ENCODE data around the gene SCO2.

SCO2 gene

GRCh38 chr22:50518606-50519005, 6.8 kb downstream of the SCO2 start:
- no peak for TF ChIP-seq CTCF (IDR thresholded peaks at IDR 0.05; ENCODE audit: low read depth, low read length, missing control alignments)
- peaks cover 18% of the 10 kb centered on the region for H3K36me3 ChIP-seq (replicated peaks)
- no peak overlapping the region for H3K4me3 ChIP-seq (ENCODE audit: low read depth, low read length)
- in situ Hi-C loops (cut with HindIII; ENCODE audit: low pct_ligation_motif_present, low sequenced_read_pairs) = no loop called here
- DNase-seq = no peak
- no peak overlapping the region for H3K27ac ChIP-seq
- no peaks in the 10 kb centered on the region for H3K27me3 ChIP-seq (replicated peaks)

- H3K27me3 ChIP-seq (replicated peaks) = no peaks in the 10 kb centered on the region
- no peak for DNase-seq
- peaks cover 9% of the 10 kb centered on the region for H3K36me3 ChIP-seq (replicated peaks)
- in situ Hi-C loops (cut with HindIII; ENCODE audit: low pct_ligation_motif_present, low sequenced_read_pairs) = no loop called here
- no peak overlapping the region for H3K27ac ChIP-seq
- no peak overlapping the region for H3K4me3 ChIP-seq (ENCODE audit: low read depth, low read length)
- TF ChIP-seq CTCF (IDR thresholded peaks at IDR 0.05; ENCODE audit: low read depth, low read length, missing control alignments) = no peak
Observed at GRCh38 chr22:50517495-50518260, 7.7 kb downstream of the SCO2 start.

GRCh38 chr22:50516891-50517290, 8.5 kb downstream of the SCO2 start:
- Histone ChIP-seq H3K36me3 (replicated peaks) (peaks cover 6% of the 10 kb centered on the region), H3K27ac (no peak overlapping the region), H3K27me3 (replicated peaks) (no peaks in the 10 kb centered on the region), H3K4me3 (ENCODE audit: low read depth, low read length) (no peak overlapping the region)
- TF ChIP-seq CTCF (IDR thresholded peaks at IDR 0.05; ENCODE audit: low read depth, low read length, missing control alignments) = no peak
- DNase-seq = no peak
- in situ Hi-C loops (cut with HindIII; ENCODE audit: low pct_ligation_motif_present, low sequenced_read_pairs) = no loop called here

GRCh38 chr22:50516068-50516467, 9.3 kb downstream of the SCO2 start:
- Histone ChIP-seq H3K27ac (no peak overlapping the region), H3K4me3 (ENCODE audit: low read depth, low read length) (no peak overlapping the region), H3K36me3 (replicated peaks) (peaks cover 6% of the 10 kb centered on the region), H3K27me3 (replicated peaks) (no peaks in the 10 kb centered on the region)
- in situ Hi-C loops (cut with HindIII; ENCODE audit: low pct_ligation_motif_present, low sequenced_read_pairs) = no loop called here
- no peak for TF ChIP-seq CTCF (IDR thresholded peaks at IDR 0.05; ENCODE audit: low read depth, low read length, missing control alignments)
- no peak for DNase-seq

- DNase-seq = no peak
- no peak for TF ChIP-seq CTCF (IDR thresholded peaks at IDR 0.05; ENCODE audit: low read depth, low read length, missing control alignments)
- no peak overlapping the region for H3K27ac ChIP-seq
- no peak overlapping the region for H3K4me3 ChIP-seq (ENCODE audit: low read depth, low read length)
- in situ Hi-C loops (cut with HindIII; ENCODE audit: low pct_ligation_motif_present, low sequenced_read_pairs) = no loop called here
- H3K27me3 ChIP-seq (replicated peaks) = no peaks in the 10 kb centered on the region
- no peaks in the 10 kb centered on the region for H3K36me3 ChIP-seq (replicated peaks)
Observed at GRCh38 chr22:50513175-50513574, 12.2 kb downstream of the SCO2 start.

GRCh38 chr22:50508897-50509296, 16.5 kb downstream of the SCO2 start:
- peak overlapping the region; percentile 60 for H3K27ac ChIP-seq
- peak overlapping the region; percentile 82 for H3K4me3 ChIP-seq (ENCODE audit: low read depth, low read length)
- in situ Hi-C loops (cut with HindIII; ENCODE audit: low pct_ligation_motif_present, low sequenced_read_pairs) = no loop called here
- H3K36me3 ChIP-seq (replicated peaks) = peaks cover 16% of the 10 kb centered on the region
- no peak for TF ChIP-seq CTCF (IDR thresholded peaks at IDR 0.05; ENCODE audit: low read depth, low read length, missing control alignments)
- DNase-seq = no peak
- H3K27me3 ChIP-seq (replicated peaks) = no peaks in the 10 kb centered on the region
